ENCODE results near the gene SPDYE16.
"Not testable (repeated sequence)": the region's sequence is repeated elsewhere in the genome, so short reads cannot be mapped to it uniquely, and the experiment has no call there.

Gene SPDYE16, protein sequence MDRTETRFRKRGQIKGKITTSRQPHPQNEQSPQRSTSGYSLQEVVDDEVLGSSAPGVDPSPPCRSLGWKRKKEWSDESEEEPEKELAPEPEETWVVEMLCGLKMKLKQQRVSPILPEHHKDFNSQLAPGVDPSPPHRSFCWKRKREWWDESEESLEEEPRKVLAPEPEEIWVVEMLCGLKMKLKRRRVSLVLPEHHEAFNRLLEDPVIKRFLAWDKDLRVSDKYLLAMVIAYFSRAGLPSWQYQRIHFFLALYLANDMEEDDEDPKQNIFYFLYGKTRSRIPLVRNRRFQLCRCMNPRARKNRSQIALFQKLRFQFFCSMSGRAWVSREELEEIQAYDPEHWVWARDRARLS

DNA sequence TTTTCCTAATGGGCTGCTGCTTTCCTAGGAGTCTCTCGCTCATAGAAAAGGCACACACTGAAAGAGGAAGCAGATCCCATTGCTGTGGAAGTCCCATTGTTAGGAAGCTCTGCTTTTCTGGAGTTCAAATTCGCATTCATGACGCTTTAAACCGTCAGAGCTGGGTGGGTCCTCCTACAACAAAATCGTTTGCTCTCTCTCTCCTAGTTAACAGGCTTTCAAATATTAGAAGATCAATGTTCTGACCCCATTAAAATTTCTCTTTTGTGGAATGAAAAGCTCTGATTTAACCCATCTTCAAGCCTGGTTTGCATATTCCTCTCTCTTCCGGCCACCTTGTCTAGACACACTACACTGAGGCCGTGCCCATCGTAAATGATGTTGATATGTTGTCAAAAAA is at the start of gene SPDYE16:
Gene SPDYE16, minus strand, starts transcription at position 101 of the 400 bp plus-strand sequence. CDS start 1,838 bp downstream, outside the sequence.
- not testable (repeated sequence) for DNase-seq

DNA sequence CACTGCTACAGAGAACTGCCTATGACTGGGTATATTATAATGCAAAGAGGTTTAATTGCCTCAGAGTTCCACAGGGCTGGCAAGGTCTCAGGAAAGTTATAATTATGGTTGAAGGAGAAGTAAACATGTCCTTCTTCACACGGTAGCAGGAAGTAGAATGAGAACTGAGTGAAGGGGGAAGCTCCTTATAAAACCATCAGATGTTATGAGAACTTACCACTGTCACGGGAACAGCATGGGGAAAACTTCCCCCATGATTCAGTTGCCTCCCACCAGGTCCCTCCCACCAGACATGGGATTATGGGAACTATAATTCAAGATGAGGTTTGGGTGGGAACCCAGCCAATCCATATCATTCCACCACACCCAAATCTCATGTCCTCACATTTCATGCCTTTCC is 49.6 kb upstream of the SPDYE16 start:
- not testable (repeated sequence) for DNase-seq

DNA sequence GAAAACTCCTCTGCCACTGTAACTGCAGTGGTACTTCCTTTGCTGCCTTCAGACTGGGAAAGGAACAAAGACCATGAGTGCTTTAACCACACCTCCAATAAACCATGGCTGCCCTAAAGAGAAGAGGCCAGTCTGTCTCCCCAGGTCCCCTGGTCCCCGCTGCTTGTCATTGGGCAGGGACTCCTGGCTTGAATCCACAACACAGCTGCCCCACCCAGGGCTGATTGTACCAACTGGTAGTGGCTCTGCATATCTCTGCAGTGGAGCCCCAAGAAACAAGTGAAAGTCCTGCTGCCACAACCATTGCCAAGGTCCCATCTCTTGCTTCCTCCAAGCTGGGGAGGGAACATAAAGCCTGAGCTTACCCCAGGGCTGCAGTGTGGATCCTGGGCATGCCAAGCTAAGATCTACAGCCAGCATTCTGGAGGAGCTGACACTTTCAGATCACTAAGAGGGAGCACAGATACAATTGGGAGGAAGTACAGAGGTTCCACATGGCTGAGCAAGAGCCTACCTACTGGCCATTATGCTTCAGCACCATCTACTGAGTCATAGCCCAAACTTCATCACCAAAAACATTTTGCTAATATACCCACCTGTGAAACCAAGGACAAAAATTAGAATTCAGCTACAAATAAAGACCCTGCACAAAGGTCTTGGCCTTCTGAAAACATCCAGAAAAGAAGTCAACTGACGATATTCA is 48.7 kb upstream of the SPDYE16 start:
- DNase-seq: not testable (repeated sequence)

DNA sequence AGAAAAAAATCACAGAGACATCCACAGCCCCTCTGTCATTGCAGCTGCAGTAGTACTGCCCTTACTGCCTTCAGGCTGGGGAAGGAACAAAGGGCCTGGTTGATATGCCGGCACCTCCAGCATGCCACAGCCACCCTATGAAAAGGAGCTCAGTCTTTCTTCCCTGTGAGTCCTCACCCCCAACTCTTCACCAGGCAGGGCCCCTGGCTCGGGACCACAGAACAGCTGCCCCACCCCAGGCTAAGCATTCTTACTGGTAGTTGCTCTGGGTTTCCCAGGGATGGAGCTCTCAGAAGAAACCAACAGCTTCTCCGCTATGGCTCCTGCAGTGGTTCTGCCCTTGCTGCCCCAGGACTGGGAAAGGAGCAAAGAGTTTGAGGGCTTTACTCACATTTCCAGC is 47.9 kb upstream of the SPDYE16 start:
- not testable (repeated sequence) for DNase-seq

DNA sequence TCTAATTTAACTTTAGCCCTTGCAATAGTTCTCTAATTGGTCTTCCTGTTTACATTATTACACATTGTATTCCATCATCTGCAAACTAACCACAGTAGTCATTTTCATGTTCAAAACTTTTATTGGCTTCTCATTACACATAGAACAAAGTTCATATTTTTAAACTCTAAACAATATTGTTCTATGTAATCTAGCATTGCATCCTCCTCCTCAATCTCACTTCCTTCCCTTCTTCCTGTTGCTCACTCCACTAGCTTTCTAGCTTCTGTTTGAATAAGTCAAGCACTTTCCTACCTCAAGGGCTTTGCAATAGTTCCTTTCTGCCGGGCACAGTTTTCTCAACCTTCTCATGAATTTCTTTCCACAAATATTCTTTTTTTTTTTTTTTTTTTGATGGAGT is 45.5 kb upstream of the SPDYE16 start:
- not testable (repeated sequence) for DNase-seq

DNA sequence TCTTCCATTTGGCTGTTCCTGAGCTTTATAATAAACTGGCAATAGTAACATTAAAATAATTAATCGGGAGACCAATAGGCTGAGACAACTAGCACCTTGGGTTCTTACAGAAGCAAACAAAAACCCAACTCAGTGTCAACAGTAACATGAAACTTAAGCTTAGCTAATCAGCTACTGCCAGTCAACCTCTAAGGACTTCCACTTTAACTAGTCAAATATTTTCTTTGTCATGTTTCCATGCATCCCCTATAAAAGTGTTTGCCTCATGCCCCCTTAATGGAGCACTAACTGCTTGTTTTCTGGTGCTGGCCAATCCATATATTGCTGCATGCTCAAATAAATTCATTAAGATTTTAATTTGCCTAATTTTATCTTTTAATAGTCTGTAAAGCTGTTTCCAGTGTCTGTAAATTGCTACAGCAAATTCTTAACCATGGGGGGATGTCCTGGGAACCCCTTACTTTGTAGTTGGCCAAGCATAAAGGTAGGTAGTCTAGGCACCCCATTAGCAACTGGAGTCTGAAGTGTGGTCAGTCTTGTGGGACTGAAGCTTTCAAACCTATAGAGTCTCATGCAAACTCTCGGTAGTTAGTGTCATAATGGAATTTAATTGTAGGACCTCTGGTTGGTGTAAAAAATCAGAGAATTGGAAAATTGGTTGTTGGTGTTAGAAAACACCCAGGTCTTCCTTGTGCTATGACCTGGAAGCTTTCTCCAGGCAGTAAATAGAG is 43.7 kb upstream of the SPDYE16 start:
- not testable (repeated sequence) for DNase-seq

DNA sequence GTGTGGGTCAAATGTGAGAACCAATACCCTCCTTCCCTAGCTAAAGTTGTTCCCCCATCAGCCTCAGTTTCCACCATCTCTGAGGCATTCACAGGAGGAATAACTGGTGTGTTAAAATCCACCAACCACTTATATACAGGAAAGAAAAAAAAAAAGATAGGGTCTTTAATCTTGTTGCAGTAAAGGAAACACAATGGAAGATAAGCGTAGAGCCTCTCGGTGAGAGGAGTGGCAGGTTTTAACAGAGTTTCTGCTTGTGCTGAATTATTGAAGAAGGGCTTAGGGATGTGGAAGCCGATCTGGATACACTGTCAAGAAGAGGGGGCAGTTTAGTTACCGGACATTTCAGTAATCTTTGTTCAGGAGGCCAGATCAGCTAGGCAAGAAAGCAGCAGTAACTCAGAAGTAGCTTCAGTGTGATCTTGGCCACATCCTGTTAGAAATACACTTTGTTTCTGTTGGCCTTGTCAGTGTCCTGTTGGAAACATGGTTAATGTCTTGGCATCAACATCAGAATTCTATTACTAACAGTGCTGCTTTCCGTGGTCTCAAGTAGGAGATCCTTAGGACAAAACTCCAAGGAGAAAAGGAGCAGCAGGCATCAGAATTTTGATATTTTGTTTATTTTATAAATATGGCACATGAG is 40.7 kb upstream of the SPDYE16 start:
- not testable (repeated sequence) for DNase-seq

DNA sequence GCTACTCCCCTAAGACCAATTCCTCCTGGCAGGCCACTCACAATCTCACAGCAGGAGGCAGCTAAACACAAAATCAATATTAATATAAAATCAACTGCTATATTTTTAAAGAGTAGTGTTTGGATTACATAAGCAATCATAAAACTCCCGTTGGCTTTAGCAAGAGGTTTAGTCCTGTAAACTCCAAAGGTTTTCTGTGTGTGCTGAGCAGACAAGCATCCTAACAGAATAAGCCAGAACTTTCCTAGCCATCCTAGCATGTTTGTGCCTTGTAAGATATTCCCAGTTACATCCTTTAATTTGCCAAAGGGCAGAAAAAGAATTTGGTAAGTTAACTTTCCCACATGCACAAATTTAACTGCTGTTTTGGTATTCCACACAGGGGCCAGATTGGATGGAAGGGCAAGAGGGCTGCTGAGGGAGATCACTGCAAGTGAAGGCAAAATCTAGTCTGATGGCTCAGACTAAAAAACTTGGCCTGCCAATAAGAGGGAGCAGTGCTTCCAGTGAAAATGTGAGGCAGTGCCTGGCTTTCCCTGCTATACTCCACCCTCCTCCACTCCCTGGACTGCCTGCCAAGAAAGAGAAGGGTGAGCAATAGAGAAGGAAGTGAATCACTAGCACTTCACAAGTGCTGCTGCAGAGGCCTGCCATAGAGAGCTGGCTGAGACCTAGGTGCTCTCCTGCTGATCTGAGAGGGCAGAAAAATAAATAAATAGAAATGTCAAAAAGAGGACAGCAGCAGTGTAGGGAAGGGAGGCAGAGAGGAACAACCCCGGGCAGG is 39.9 kb upstream of the SPDYE16 start:
- DNase-seq: not testable (repeated sequence)

DNA sequence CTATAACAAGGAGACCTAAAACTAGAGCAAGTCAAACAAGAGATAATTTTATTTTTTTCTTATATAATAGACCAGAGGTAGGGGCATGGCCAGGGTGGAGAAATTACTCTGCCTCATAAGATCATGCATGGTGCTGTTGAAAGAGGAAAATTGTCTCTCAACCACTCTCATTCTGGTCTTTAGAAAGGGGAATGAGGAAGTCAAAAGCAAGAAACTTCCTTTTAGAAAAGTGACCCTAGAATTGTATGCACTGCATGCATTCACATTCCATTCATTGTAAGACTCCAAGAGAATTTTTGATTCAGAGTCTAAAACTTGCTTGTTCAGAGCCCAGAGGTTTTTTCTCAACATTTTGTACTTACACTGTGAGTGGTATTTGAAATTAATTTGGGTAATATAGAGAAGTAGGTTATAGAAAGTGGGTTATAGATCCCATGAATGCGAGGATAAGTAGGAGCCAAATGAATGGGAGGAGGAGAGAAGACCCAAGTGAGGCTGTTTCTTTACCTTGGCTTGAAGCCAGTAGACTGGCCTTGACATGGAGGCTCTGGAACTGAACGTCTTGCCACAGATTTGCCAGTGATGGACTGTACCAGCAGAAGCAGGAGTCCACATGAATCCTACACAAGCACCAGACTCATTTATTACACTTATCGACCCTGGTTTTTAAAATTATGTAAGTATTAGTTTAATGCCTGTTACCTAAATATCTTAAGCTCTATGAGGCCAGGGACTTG is 33.0 kb upstream of the SPDYE16 start:
- not testable (repeated sequence) for DNase-seq

DNA sequence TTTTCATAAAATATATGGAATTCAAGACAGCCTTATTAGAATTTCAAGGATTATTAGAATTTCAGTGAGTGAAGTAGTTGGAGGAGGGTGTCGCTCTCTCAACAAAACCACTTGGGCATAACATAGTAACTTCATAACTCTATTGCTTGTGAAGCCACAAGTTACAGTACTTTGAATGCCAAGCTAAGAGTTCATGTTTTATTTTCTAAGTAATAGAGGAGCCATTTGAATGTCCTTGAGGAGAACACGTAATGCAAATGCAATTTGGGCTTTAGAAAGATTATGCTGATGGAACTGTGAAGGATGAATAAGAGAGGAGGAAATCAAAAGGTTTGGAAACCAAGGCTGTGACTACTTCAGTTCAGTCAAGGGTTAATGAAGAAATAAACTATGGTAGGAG is 32.3 kb upstream of the SPDYE16 start:
- DNase-seq: not testable (repeated sequence)

DNA sequence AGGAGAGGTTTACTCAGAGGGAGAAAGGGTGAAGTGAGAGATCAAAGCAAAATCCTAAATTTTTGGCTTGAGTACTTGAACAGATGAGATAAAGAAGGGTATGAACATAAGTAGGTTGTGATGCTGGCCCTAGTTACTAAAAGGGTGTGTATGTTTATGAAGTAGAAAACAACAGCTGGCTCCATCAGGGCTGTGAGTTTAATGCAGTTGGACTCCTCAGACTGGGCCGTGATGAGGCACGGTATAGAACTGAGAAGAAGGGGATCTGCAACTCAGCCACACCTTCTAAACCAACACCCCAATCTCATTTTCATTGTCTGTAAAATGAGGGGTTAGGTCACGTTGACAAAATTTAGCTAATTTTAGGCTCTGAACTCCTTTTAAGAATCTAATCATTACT is 29.2 kb upstream of the SPDYE16 start:
- DNase-seq: not testable (repeated sequence)

DNA sequence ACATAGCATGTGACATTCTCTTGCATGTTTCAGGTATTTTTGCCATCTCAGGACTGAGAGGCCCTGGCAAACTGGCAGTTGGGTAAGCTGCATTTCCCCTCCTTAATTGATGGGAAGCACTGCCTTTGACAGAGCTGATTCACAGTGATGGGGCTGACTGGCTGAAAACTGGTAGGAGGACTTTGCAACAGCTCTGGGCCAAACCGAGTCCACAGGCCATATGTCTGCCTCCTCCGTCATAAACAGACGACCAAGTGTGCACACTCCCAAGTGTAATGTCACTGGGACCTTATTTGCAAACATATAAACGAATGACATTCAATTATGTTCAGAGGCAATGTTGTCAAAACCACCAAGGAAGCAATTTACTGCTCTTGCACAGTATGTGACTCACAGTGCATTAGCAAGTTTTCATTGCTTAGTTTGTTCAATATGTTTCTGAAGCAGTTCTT is 27.3 kb upstream of the SPDYE16 start:
- DNase-seq: peak; percentile 10

DNA sequence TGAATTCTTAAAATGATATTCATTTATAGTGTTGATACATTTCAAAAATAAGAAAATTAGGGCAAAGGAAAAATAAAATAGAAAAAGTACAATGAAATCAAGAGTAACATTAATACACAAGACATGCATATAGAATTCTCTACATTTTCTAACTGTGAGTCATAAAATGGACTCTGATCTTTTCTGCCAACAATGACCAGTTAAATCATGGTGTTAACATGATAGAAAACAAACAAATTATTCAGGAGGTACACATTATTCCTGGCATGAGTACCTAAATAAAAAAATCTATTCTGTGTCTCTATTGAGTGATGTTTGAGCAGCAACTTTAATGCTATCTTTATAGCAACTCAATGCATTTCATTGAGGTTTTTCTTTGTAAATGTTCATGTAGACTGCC is 25.6 kb upstream of the SPDYE16 start:
- not testable (repeated sequence) for DNase-seq

DNA sequence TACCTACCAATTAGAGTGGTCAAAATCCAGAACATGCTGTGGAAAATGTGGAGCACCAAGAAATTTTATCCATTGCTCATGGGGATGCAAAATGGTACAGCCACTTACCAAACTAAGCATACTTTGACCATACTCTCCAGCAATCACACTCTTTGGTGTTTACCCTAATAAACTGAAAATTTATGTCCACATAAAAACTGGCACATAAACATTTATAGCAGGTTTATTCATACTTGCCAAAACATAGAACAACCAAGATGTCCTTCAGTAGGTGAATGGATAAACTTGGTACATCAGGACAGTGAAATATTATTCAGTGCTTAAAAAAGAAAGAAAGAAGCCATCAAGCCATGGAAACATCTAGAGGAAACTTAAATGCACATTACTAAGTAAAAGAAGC is 24.7 kb upstream of the SPDYE16 start:
- not testable (repeated sequence) for DNase-seq

DNA sequence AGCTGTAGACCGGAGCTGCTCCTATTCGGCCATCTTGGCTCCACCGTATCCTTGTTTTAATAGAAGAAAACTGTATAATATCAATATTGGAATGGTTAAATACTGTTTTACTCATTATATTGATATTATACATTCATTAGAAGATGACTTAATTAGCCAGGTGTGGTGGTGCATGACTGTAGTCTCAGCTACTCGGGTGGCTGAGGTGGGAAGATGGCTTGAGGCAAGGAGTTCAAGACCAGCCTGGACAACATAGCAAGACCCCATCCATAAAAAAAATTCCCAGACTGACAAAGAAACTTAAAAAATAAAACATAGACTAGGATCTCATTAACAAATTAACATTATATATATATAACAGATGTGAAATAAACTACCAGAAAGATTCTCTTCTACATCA is 24.2 kb upstream of the SPDYE16 start:
- not testable (repeated sequence) for DNase-seq

DNA sequence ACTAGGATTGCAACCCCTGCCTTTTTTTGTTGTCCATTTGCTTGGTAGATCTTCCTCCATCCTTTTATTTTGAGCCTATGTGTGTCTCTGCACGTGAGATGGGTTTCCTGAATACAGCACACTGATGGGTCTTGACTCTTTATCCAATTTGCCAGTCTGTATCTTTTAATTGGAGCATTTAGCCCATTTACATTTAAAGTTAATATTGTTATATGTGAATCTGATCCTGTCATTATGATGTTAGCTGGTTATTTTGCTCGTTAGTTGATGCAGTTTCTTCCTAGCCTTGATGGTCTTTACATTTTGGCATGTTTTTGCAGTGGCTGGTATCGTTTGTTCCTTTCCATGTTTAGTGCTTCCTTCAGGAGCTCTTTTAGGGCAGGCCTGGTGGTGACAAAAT is 21.9 kb upstream of the SPDYE16 start:
- not testable (repeated sequence) for DNase-seq

DNA sequence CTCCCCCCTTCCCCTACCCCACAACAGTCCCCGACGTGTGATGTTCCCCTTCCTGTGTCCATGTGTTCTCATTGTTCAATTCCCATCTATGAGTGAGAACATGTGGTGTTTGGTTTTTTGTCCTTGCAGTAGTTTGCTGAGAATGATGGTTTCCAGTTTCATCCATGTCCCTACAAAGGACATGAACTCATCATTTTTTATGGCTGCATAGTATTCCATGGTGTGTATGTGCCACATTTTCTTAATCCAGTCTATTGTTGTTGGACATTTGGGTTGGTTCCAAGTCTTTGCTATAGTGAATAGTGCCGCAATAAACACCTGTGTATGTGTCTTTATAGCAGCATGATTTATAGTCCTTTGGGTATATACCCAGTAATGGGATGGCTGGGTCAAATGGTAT is 18.2 kb upstream of the SPDYE16 start:
- not testable (repeated sequence) for DNase-seq

DNA sequence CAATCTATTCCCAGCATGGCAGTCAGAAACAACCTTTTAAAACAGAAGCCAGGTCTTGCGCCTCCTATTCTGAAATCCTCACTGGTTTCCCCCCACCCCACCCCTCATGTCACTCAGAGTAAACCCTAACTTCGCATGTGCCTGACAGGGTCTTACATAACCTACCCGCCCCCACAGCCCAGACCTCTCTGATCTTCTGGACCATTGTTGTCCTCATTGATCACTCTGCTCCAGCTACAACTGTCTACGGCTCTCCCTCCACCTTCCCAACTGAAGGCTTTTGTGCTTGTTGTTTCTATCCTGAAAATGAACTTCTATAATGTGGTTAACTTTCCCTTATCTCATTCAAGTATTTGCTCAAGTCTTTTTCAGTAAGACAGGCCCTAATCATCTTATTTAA is 17.1 kb upstream of the SPDYE16 start:
- not testable (repeated sequence) for DNase-seq

DNA sequence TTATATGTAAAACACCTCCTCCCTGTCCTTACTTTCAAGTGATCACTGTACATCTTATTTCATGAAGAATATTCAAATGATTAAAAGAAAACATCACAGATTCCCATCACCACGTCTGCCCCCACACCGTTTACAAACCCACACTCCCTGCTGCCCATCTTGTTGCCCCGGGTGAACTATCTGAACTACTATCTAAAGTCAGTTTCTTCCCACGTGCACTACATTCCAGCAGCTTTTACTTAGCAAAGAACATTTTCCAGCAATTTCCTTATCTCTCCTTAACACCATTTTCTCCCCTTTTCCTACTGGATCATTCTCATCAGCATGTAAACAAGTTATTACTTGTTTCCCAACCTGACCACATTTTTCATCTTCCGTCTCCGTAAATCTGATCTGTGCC is 16.6 kb upstream of the SPDYE16 start:
- not testable (repeated sequence) for DNase-seq

DNA sequence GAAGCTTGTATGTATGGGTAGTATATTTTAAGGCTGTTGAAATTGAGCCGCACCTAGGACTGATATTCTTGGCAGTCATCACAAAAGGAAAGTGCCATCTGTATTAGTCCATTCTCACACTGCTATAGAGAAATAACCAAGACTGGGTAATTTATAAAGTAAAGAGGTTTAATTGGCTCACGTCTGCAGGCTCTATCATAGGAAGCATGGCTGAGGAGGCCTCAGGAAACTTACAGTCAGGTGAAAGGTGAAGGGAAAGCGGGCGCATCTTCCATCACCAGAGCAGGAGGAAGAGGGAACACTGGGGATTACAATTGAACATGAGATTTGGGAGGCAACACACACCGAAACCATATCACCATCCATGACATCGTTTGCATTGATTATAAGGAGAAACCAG is 8.9 kb upstream of the SPDYE16 start:
- not testable (repeated sequence) for DNase-seq

DNA sequence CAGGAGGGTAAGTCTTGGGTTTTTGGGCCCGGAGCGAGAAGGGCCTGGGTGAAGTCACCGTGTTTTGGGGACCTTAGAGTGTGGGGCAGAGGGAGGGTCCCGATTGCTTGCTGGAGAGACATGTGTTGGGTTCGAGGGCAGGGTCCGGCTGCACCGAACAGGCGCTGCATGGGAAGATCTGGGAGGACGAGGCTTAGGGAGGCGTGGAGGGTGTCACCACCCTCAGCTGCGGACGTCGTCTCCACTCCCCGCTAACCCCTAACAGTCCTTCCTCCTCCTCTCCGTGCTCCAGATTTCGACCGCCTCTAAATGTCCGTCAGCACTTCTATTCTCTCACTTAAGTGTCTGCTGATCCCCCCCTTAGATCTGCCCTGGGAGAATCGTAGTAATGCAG is 6.8 kb upstream of the SPDYE16 start:
- not testable (repeated sequence) for DNase-seq

Data from SIG-M5 (cell line).